ENCODE data around the gene MS4A14. TPM values are rescaled to one million over a fixed set of nuclear protein-coding genes. Genes with fewer than 3 reads are reported as not detected.

MS4A14 gene
- total and polyA plus RNA-seq, 2 of the 4 experiments (the other 2 are of a cell fraction) = not detected

- CTCF ChIA-PET = no interaction called here
Observed at GRCh38 chr11:60367896-60368295, 28.4 kb upstream of the MS4A14 start.

More at GRCh38 chr11:60367896-60368295, 28.4 kb upstream of the MS4A14 start:
- H3K23ac ChIP-seq (ENCODE audit: low read depth, low read length) = no peak overlapping the region
- no peak overlapping the region for H3K9ac ChIP-seq (ENCODE audit: low read depth, low read length)
- in situ Hi-C loops (cut with MboI; ENCODE audit: low sequenced_read_pairs) (no loop called here), intact Hi-C loops (cut with micrococcal nuclease) (no loop called here), dilution Hi-C loops (cut with HindIII; ENCODE audit: low sequenced_read_pairs, unreplicated experiment) (no loop called here)
- no peak overlapping the region for H4K8ac ChIP-seq (ENCODE audit: low read depth in 2 of 2, low read length in 2 of 2)
- no peak overlapping the region for H2BK5ac ChIP-seq (ENCODE audit: low read depth, low read length, poor library complexity, severe bottlenecking)
- H2AK9ac ChIP-seq (replicated peaks; ENCODE audit: low read depth, low read length, poor library complexity) = no peak overlapping the region
- no TSS peak for BruUV-seq (replicated peaks)
- H3K27me3 ChIP-seq (ENCODE audit: control insufficient read depth, insufficient read depth, low read length) = no peaks in the 10 kb centered on the region
- no peak overlapping the region for H3K27ac ChIP-seq (ENCODE audit: insufficient read depth, low read length)
- H3K4me2 ChIP-seq (ENCODE audit: low read depth, low read length) = no peak overlapping the region
- no peak overlapping the region for H4K5ac ChIP-seq (ENCODE audit: low read depth, low read length)
- H4K91ac ChIP-seq (ENCODE audit: insufficient read depth, low read depth, low read length) = no peak overlapping the region
- H3K4ac ChIP-seq (ENCODE audit: low read depth, low read length) = no peak overlapping the region
- H3K9me3 ChIP-seq (ENCODE audit: control insufficient read depth, insufficient read depth, low read length) = no peaks in the 10 kb centered on the region
- H3K36me3 ChIP-seq (ENCODE audit: control insufficient read depth, insufficient read depth, low read length) = no peaks in the 10 kb centered on the region
- H3K4me3 ChIP-seq (ENCODE audit: insufficient read depth, low read depth, low read length) = no peak overlapping the region
- 79% methylated on average over 8 of the region's 19 CpGs; no CpG with 5 or more reads in 1 of the 2 experiments for WGBS, 2 experiments (ENCODE audit: extremely low coverage in 2 of 2, insufficient read length in 1 of 2)
- H2AFZ ChIP-seq (replicated peaks; ENCODE audit: low read length, poor library complexity) = no peak overlapping the region
- TF ChIP-seq RCOR1 (IDR thresholded peaks at IDR 0.05; ENCODE audit: insufficient replicate concordance, low read length) (no peak), CTCF (conservative IDR thresholded peaks at IDR 0.05; ENCODE audit: low read depth, low read length) (no peak), MXI1 (IDR thresholded peaks at IDR 0.05; ENCODE audit: borderline replicate concordance, low read depth, low read length) (no peak), MAZ (IDR thresholded peaks at IDR 0.05; ENCODE audit: borderline replicate concordance, low read depth, low read length) (no peak), FOS (IDR thresholded peaks at IDR 0.05; ENCODE audit: low read depth, low read length) (no peak), CHD1 (IDR thresholded peaks at IDR 0.05; ENCODE audit: low read depth, low read length) (no peak), ELK1 (IDR thresholded peaks at IDR 0.05; ENCODE audit: borderline replicate concordance, low read depth, low read length) (no peak), NFE2L2 (IDR thresholded peaks at IDR 0.05; ENCODE audit: low read depth, low read length) (no peak), BHLHE40 (IDR thresholded peaks at IDR 0.05; ENCODE audit: low read depth, low read length) (no peak), RFX5 (IDR thresholded peaks at IDR 0.05; ENCODE audit: low read depth, low read length) (no peak), MAFK (IDR thresholded peaks at IDR 0.05; ENCODE audit: low read depth, low read length) (no peak), RAD21 (IDR thresholded peaks at IDR 0.05; ENCODE audit: low read length) (no peak), CEBPB (IDR thresholded peaks at IDR 0.05; ENCODE audit: low read depth, low read length) (no peak), USF2 (IDR thresholded peaks at IDR 0.05; ENCODE audit: low read depth, low read length) (no peak), POLR2A (IDR thresholded peaks at IDR 0.05; ENCODE audit: low read depth, low read length) (no peak), SMC3 (IDR thresholded peaks at IDR 0.05; ENCODE audit: low read depth, low read length) (no peak)
- H2BK20ac ChIP-seq (ENCODE audit: low read depth, low read length) = no peak overlapping the region
- no peak overlapping the region for H3K14ac ChIP-seq (replicated peaks; ENCODE audit: low read depth, low read length)
- POLR2A ChIA-PET (ENCODE audit: unreplicated experiment) = no interaction called here
- no peaks in the 10 kb centered on the region for H3K9me1 ChIP-seq (ENCODE audit: insufficient read depth, low read length)
- DNase-seq (no peak), ATAC-seq (ENCODE audit: low read depth) (no peak)
- H3K56ac ChIP-seq (ENCODE audit: extremely low read depth, insufficient read depth, low read length) = no peak overlapping the region
- no peak overlapping the region for H2BK120ac ChIP-seq (ENCODE audit: low read depth, low read length)
- no peak overlapping the region for H3K18ac ChIP-seq (ENCODE audit: low read depth, low read length)
- no peak overlapping the region for H2BK15ac ChIP-seq (ENCODE audit: low read depth, low read length)
- no peaks in the 10 kb centered on the region for H3K79me1 ChIP-seq (ENCODE audit: low read depth in 1 of 2, low read length in 2 of 2)
- no peaks in the 10 kb centered on the region for H3K4me1 ChIP-seq (ENCODE audit: control insufficient read depth, insufficient read depth, low read length)
- H2AK5ac ChIP-seq (ENCODE audit: low read depth, low read length) = no peak overlapping the region
- no peaks in the 10 kb centered on the region for H4K20me1 ChIP-seq (ENCODE audit: insufficient read depth, low read length)

All from IMR-90 (cell line).